NCI-H82 treated with DMSO at 0.1 percent for 48 hours (cell line): ENCODE results near the gene ADISSP.

ENCODE experiments used
- DNase-seq: peaks from one replicate; lab custom pipeline; 2025; ENCODE audit not compliant: unreplicated experiment; lab: John Stamatoyannopoulos, UW

Gene ADISSP

GRCh38 chr20:3739054-3739925, 28.3 kb downstream of the ADISSP start:
- DNase-seq: no peak

GRCh38 chr20:3738111-3739053, 29.2 kb downstream of the ADISSP start:
- DNase-seq: no peak

- DNase-seq: no peak
Observed at GRCh38 chr20:3735768-3736167, 31.8 kb downstream of the ADISSP start.

- no peak for DNase-seq
Observed at GRCh38 chr20:3734111-3734843, 33.3 kb downstream of the ADISSP start.

- DNase-seq: no peak
Observed at GRCh38 chr20:3733119-3733995, 34.2 kb downstream of the ADISSP start.

- no peak for DNase-seq
Observed at GRCh38 chr20:3732327-3733118, 35.0 kb downstream of the ADISSP start, which contains the start of gene HSPA12B. Gene HSPA12B, plus strand, starts transcription at chr20:3732685. Its CDS starts 5,990 bp downstream, at chr20:3738675.

GRCh38 chr20:3731944-3732326, 35.6 kb downstream of the ADISSP start:
- no peak for DNase-seq

- DNase-seq: no peak
Observed at GRCh38 chr20:3730803-3731672, 36.5 kb downstream of the ADISSP start.

- no peak for DNase-seq
Observed at GRCh38 chr20:3729811-3730540, 37.6 kb downstream of the ADISSP start.

- DNase-seq: no peak
Observed at GRCh38 chr20:3729378-3729777, 38.2 kb downstream of the ADISSP start.

- no peak for DNase-seq
Observed at GRCh38 chr20:3728876-3729275, 38.7 kb downstream of the ADISSP start.

- no peak for DNase-seq
Observed at GRCh38 chr20:3728354-3728753, 39.2 kb downstream of the ADISSP start.

GRCh38 chr20:3727401-3728021, 40.0 kb downstream of the ADISSP start:
- DNase-seq: no peak

- no peak for DNase-seq
Observed at GRCh38 chr20:3724356-3724755, 43.2 kb downstream of the ADISSP start.

GRCh38 chr20:3723284-3723683, 44.3 kb downstream of the ADISSP start:
- no peak for DNase-seq

GRCh38 chr20:3721912-3722311, 45.6 kb downstream of the ADISSP start:
- no peak for DNase-seq

GRCh38 chr20:3720626-3721025, 46.9 kb downstream of the ADISSP start:
- DNase-seq: no peak
